CD4-positive, alpha-beta T cell treated with Interleukin-6 at 100 ng/mL for 8 hours (primary cell): ENCODE results near the gene CDC23.
"Not testable (repeated sequence)": the region's sequence is repeated elsewhere in the genome, so short reads cannot be mapped to it uniquely, and the experiment has no call there.

Experiments
- DNase-seq: peaks from one replicate; pipeline ENCODE4 v3.0.0-alpha.2; 2020; ENCODE audit warnings: mixed read lengths, low spot score

CDC23 gene

GRCh38 chr5:138216799-138217198 is 3.7 kb upstream of the CDC23 start:
- DNase-seq: no peak

GRCh38 chr5:138212828-138213160 is 329 bp downstream of the CDC23 start:
- no peak for DNase-seq

GRCh38 chr5:138210985-138211384 is 2.1 kb downstream of the CDC23 start:
- DNase-seq: no peak

- DNase-seq: not testable (repeated sequence)
Observed at GRCh38 chr5:138193859-138194258, 19.3 kb downstream of the CDC23 start.

GRCh38 chr5:138192826-138193225 is 20.3 kb downstream of the CDC23 start:
- DNase-seq: no peak

- no peak for DNase-seq
Observed at GRCh38 chr5:138188626-138189025, 24.5 kb downstream of the CDC23 start.

GRCh38 chr5:138186002-138186447 is 27.1 kb downstream of the CDC23 start:
- no peak for DNase-seq

GRCh38 chr5:138182808-138183207 is 30.3 kb downstream of the CDC23 start:
- no peak for DNase-seq

- DNase-seq: no peak
Observed at GRCh38 chr5:138180841-138181240, 32.3 kb downstream of the CDC23 start.

GRCh38 chr5:138180183-138180782 is 32.8 kb downstream of the CDC23 start:
- peak; percentile 12 for DNase-seq

- no peak for DNase-seq
Observed at GRCh38 chr5:138179277-138179857, 33.8 kb downstream of the CDC23 start.

GRCh38 chr5:138178516-138179276 is 34.4 kb downstream of the CDC23 start, which contains the start of the genes BRD8 and KIF20A:
Gene BRD8 (minus strand): TSS chr5:138178630. CDS start chr5:138178614, 16 bp downstream.
Gene KIF20A (plus strand): TSS chr5:138179112. CDS start chr5:138179681, 569 bp downstream.
- DNase-seq: peak; percentile 91

GRCh38 chr5:138177941-138178515 is 35.1 kb downstream of the CDC23 start:
- DNase-seq: peak; percentile 7

- DNase-seq: no peak
Observed at GRCh38 chr5:138170299-138170698, 42.8 kb downstream of the CDC23 start.

GRCh38 chr5:138169124-138169523 is 44.0 kb downstream of the CDC23 start:
- DNase-seq: no peak

- no peak for DNase-seq
Observed at GRCh38 chr5:138163721-138164120, 49.4 kb downstream of the CDC23 start.

GRCh38 chr5:138160706-138161105 is 52.4 kb downstream of the CDC23 start:
- DNase-seq: no peak

GRCh38 chr5:138159666-138160065 is 53.5 kb downstream of the CDC23 start:
- DNase-seq: no peak

- DNase-seq: no peak
Observed at GRCh38 chr5:138157626-138158025, 55.5 kb downstream of the CDC23 start.

- not testable (repeated sequence) for DNase-seq
Observed at GRCh38 chr5:138155977-138156376, 57.1 kb downstream of the CDC23 start.

GRCh38 chr5:138149530-138149929 is 63.6 kb downstream of the CDC23 start:
- no peak for DNase-seq

- no peak for DNase-seq
Observed at GRCh38 chr5:138148811-138149210, 64.3 kb downstream of the CDC23 start.

- not testable (repeated sequence) for DNase-seq
Observed at GRCh38 chr5:138143578-138143977, 69.5 kb downstream of the CDC23 start.
